MM.1S (cell line): ENCODE measurements around the gene ZNF175.

Source experiments
- EZH2phosphoT487 ChIP-seq: fragments of 300-600 bp; sonication (generic); IDR thresholded peaks from 2 replicates; pipeline ENCODE4 v1.6.1; 2018; ENCODE audit warnings: antibody characterized with exemption, low read length
- TF ChIP-seq, protein P1 (sequence below): fragments of 300-600 bp; sonication (generic); IDR thresholded peaks from 2 replicates; pipeline ENCODE4 v1.5.1; 2016; ENCODE audit warnings: antibody characterized with exemption, low read length, mixed read lengths

DNA sequence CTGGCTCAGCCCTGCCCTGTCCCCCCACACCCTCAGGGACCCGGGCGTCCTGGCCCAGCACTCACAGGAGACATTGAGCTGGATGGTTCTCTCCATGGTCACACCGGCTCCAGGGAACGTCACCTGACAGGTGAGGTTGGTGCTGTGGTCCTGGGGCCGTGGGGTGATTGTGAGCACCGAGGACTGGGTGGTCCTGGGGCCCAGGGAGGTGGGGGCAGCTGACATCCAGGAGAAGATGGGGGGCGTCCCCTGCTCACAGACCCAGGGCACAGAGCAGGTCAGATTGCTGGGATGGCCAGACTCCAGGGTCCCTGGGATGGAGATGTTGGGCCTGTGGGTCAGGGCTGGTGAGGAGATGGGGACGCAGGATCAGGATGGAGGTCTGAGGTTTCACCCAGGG, 40.5 kb upstream of the ZNF175 start:
- TF ChIP-seq, protein P1, sequence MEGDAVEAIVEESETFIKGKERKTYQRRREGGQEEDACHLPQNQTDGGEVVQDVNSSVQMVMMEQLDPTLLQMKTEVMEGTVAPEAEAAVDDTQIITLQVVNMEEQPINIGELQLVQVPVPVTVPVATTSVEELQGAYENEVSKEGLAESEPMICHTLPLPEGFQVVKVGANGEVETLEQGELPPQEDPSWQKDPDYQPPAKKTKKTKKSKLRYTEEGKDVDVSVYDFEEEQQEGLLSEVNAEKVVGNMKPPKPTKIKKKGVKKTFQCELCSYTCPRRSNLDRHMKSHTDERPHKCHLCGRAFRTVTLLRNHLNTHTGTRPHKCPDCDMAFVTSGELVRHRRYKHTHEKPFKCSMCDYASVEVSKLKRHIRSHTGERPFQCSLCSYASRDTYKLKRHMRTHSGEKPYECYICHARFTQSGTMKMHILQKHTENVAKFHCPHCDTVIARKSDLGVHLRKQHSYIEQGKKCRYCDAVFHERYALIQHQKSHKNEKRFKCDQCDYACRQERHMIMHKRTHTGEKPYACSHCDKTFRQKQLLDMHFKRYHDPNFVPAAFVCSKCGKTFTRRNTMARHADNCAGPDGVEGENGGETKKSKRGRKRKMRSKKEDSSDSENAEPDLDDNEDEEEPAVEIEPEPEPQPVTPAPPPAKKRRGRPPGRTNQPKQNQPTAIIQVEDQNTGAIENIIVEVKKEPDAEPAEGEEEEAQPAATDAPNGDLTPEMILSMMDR, result no peak
- TF ChIP-seq EZH2phosphoT487, result no peak
